Breast epithelium (tissue), 3 donors: ENCODE measurements around the gene HIVEP3.

Experiments used
- POLR2A ChIP-seq: fragments of 450-650 bp; IDR thresholded peaks from one replicate; pipeline ENCODE4 v1.6.1; 2016; ENCODE audit warnings: antibody characterized with exemption, mild to moderate bottlenecking, moderate library complexity
- POLR2AphosphoS5 ChIP-seq, 3 donors: sonication (generic); formaldehyde crosslinking; IDR thresholded peaks; one replicate each; pipeline ENCODE4 v1.6.1; 2017; ENCODE audit warnings: antibody characterized with exemption in 3 of 3

- TF ChIP-seq POLR2A (no peak), POLR2AphosphoS5 (IDR thresholded peaks at IDR 0.05) (no peak)
Observed at GRCh38 chr1:41558761-41559171, 360.0 kb downstream of the HIVEP3 start.
